ENCODE measurements around the gene SMIM30.
"Not testable (repeated sequence)": the region's sequence is repeated elsewhere in the genome, so short reads cannot be mapped to it uniquely, and the experiment has no call there.

SMIM30 gene, protein sequence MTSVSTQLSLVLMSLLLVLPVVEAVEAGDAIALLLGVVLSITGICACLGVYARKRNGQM

DNA sequence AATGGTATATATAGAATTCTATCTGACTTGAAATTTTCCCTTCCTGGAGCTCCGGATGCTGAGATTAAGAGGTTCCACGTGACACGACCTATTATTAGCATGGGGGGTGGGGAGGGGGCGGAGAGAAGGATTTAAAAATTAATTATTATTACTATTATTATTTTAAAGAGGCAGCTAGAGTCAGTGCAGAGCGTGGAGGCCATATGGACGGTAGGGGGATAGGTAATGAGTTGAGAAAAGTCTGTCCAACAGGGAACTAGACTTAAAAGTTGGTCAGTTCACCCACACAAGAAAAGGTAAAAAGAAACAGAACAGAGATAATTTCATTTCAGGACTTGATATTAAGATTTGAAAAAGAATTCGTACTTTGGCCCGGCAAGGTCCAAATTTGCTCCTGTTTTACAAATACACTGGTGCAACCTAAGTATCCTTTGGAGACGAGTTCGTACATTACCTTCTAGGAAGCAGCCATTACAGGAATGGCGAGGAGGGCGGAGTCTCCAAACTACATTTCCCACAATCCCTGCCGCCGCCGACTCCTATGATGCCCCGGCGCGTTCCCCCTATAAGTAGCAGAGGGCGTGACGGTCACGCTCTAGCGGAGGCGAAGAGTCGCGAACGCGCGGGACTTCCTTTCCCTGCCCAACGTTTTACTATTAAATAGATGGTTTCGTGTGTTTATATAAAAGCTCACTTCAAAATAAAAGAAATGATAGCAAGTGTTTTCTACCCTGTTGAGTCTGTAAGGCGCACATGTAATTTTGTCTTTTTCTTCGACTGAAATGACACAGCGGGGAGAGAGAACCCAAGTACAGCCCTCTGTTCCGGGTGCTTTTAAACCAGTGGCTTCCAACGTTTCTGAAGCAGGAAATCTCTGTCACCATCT is at the start of gene SMIM30:
Gene SMIM30 (minus strand): TSS at position 481 of the 886 bp plus-strand sequence. CDS start 976 bp downstream, outside the sequence.
- peak; percentile 95 for DNase-seq

DNA sequence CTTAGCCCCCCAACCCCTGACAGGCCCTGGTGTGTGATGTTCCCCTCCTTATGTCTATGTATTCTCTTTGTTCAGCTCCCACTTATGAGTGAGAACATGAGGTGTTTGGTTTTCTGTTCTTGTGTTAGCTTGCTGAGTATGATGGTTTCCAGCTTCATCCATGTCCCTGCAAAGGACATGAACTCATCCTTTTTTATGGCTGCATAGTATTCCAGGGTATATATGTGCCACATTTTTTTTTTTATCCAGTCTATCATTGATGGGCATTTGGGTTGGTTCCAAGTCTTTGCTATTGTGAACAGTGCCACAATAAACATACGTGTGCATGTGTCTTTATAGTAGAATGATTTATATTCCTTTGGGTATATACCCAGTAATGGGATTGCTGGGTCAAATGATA is 47.8 kb upstream of the SMIM30 start:
- not testable (repeated sequence) for DNase-seq

DNA sequence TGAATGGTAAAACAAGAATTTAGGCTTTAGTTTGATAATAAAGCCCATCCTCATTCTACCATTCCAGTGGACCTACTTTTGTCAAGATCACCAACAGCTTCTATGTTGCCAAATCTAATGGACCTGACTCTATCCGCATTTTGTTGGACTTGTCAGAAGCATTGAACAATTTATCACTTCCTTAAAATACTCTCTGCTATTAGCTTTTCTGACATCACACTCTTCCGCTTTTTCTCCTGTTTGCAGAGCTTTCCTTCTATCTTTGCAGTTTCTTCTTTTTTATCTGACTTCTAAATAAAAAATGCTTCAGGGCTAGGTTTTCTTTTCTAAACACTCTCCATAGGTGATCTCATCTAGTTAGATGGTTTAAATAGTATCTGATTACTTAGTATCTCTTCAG is 42.7 kb upstream of the SMIM30 start:
- no peak for DNase-seq

DNA sequence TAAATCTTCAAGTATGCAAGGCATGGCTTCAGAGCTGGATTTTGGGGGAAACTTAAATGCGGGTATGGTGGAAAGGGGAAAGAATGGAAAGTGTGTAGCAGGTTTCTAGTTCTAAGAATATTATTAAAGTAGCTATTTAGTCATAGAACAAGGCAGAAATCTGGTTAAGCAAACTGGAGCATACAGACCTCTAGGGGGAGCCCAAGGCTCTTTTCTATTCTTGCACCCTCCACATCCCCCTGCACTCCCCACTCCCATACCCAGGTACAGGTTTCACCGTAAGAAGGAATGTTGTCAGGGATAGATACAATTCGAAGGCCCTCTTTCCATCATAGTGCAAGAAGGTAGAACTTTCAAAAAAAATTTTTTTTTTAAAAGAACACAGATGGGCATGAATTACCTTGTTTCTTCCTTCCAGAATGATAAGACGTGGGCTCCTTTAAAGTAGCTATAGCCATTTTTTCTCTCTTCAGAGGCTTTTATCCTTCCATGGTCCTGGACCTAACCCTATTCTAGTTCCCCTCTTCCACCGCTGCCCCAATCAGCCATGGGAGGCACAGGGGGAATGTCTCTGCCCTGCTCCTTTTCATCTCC is 41.5 kb upstream of the SMIM30 start:
- peak; percentile 66 for DNase-seq

DNA sequence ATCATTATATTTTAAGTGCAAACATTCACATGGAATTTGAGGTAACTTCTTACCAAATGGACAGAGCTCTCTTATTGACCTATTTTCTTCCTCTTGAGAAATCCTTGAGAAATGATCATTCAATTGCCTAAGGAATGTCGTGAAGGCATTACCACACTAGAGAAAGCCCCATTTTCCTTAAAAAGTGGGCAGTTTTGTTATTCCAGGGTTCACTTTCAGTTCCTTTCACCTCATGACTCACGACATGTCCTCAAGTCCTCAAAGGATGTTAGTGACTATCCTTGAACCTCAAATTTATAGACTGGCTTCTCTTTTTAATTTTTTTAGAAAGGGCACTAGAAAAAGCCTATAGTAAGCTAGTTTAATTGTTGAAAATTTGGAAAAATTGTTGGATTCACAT is 40.4 kb upstream of the SMIM30 start:
- DNase-seq = no peak

DNA sequence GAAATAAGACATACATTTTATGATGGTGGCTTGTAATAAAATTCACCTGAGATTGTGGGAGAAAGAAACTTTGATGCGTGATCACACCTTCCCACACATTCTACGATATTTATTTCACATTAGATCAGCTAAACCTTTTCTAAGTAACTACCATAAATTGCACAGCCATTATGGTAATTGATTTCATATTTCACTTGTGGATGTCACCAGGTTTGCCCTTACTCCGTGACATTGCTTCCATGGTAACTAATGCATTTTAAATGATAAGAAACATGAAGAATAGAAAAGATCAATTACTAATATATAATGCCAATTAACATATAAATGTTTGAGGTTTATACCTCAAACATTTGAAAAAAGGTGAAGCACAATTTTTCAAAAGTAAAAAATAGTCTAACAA is 35.8 kb upstream of the SMIM30 start:
- no peak for DNase-seq

DNA sequence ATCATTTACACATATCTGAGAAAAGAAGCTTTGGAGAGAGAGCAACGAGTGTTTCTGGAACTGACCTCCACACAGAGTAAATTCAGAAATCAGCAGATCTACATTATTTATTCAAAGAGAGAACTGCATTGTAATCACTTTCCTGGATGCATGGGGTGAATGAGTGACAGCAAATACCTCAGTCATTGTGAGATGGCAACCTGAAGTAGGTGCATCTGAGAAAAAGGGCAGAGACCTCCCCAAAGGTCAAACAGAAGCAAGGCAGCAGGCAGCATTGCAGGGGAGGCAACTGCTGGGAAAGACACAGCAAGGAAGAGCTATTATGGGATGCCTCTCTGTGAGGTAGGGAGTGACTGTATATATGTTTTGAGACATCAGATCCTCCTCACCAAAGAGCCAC is 26.5 kb upstream of the SMIM30 start:
- DNase-seq = no peak

DNA sequence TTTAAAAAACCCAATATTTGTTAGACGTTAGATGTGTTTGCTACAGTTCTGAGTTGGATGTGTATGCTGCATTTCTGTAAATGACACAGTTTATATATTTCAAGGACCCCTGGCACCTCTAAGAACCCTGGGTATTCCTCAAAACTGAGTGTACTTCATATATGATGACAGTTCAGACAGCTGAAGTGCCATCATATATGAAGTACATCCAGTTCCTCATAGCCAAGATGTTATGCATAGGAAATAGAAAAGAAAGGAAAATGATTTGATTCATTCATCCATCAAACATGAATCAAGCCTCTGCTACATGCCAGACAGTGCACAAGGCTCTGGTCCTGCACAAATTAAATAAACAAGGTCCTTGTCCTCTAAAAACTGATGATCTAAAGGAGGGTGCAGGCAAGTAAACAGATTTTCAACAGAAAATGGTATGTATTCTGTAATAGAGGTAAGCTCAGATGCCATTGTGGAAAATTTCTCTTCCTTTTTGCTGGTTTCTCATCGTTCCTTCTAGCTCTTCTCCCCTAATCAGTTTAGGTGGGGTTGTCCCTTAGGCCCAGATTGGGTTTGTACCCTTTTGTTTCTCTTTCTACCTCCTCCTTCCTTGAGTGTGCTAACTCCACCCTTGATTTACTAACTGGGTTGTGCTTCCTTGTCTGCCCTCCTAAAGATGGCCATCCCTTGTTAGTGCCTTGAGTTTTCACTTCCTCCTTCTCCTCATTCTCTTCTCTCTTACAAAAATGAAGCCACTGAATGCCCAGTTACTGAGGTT is 25.3 kb upstream of the SMIM30 start:
- no peak for DNase-seq

DNA sequence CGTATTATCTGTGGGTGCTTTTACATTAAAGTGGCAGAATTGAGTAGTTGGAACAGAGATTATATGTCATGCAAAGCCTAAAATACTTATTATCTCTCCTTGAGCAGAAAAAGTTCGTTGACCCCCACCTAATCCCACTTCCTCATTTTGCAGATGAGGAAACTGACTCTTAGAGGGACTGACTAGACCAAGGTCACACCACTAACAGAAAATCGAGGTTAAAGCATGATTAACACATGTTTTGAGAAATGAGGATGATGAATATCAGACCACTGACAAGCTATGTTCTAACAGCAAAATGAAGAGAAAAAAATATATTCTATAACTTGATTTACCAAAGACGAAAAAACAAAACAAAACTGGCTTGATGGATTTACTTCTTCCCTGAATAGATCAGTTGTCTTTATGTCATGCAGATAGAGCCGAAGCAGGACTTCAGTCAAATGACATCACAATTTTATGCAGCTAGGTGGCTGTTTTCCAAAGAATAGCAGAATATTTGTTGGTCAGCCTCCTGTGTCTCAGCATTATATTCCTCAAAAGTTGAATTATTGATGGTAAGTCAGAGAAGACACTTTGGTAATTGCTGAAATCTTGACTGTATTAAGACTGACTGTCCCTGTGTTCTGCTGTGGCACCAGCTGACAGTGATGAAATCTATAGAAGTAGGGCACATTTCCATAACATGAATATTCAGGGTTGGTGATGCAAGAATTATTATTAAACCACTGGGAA is 24.2 kb upstream of the SMIM30 start:
- DNase-seq = no peak

DNA sequence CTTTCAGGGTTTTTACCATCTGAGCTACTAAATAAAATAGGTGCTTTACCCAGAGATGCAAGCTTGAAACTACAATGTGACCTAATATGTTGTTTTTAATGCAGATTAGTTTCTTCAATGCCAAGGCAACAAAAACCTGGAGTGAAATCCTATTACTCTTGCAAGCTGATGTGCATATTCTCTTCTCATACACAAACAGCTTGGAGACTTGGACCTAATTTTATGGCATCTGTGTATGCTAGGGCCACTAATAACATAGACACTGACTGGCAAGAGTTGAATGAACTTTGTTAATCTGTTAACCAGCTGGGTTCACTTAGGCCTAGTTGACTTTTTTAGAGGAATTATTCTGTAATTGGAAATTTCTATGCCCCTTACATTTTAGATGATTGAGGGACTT is 23.4 kb upstream of the SMIM30 start:
- no peak for DNase-seq

DNA sequence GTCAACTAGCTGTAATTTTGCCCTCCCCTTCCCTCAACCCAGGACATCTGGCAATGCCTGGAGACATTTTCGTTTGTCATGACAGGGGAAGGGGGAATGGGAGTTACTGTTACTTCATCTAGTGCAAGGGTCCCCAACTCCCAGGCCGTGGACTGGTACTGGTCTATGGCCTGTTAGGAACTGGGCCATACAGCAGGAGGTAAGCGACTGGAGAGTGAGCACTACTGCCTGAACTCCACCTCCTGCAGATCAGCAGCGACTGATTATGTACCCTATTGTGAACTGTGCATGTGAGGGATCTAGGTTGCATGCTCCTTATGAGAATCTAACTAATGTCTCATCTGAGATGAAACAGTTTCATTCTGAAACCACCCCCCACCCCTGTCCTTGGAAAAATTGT is 22.6 kb upstream of the SMIM30 start:
- DNase-seq = no peak

DNA sequence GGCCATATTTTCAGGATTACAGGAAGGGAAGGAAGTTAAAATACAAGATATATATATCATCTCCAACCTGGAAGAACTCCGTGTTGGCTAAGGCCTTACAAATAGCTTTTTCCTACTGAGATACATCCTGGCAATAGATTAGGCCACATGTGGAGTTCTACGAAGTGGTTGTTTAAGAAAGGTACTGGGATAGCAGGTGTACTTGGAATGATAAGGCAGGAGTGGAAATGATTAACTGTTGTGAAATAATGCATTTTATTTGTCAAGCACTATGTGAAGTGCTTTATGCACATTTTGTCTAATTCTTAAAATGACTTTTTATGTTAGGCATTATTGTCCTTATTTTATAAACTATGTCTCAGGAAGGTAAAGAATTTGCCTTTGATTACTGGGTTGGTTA is 18.9 kb upstream of the SMIM30 start:
- no peak for DNase-seq

DNA sequence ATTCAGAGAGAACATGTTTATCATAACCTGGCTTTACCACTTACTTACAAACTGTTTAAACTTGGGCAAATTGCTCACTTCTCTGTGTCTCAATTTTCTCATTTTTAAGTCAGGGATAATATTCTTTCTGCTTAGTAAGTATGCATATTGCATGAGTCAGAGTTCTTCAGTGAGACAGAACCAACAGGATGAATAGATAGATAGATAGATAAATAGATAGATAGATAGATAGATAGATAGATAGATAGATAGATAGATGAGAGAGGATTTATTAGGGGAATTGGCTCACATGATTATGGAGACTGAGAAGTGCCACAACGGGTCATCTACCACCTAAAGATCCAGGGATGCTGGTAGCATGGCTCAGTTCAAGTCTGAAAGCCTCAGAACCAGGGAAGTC is 15.7 kb upstream of the SMIM30 start:
- DNase-seq = no peak

DNA sequence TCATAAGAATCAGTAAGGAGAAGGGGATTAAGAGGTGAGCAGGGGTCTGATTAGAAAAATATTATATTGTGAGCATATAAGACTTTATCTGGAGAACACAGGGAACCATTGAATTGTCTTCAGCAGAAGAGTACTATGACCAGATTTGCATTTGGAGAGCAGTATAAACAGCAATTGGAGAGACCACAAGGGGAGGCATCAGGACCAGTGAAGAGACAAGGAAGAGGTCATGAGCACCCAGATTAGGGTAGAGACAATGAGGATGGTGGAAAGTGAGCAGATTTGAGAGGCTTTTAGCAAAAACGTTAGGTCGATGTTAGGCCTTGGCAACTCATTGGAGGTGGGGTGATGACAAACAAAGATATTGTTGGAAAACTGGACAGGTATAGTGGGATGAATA is 13.0 kb upstream of the SMIM30 start:
- no peak for DNase-seq

DNA sequence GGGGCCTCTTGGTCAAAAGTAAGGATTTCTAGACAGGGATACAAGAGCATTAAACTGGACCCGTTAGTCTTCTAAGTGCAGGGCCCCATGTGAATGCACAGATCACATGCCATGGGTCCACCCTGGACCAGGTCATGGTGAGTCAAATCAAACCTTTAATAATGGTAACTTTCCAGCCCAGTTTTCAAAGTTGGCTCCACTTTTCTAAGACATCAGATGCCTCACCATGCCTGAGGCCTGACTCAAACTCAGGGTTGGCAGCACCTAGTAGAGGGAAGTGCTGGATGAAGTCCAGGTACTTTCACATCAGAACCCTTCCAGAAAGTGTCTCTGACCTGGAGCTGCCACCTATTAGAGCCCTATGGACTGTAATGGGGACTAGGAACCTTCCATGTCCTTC is 9.7 kb upstream of the SMIM30 start:
- no peak for DNase-seq

DNA sequence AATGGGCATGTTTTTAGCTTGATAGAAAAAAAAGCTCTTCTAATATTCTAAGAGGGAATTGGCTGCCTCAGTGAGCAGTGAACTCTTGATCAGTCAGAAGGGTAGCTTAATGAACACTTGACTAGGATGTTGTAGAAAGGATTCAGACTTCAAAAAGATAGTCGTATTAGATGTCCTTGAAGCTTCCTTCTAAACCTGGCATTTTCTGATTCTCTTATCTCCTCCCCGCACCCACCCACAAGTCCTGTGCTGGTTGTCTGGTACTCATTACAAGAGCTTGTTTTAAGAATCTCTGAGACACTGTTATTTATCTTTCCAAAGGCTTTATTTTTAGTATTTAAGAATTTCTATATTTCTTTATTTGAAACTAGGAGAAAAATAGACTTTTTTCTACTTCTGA is 7.4 kb upstream of the SMIM30 start:
- no peak for DNase-seq

DNA sequence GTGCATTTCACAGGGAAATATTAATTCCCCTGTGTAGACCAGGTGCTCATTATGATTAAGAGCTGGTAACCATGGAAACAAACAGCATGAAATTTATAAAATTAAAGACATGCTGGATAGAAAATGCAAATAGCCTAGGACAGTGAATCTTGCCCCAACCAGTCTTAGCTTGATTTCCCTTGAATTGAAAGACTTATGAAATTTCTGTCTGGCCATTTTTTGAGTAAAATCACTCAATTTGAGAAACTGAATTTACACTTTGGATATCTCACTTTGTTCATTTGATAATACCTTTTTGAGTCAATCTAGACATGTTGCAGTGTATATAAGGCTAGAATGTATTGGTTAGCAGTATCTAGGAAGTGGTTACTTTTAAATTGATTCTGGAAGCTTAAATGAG is 4.4 kb upstream of the SMIM30 start:
- no peak for DNase-seq

DNA sequence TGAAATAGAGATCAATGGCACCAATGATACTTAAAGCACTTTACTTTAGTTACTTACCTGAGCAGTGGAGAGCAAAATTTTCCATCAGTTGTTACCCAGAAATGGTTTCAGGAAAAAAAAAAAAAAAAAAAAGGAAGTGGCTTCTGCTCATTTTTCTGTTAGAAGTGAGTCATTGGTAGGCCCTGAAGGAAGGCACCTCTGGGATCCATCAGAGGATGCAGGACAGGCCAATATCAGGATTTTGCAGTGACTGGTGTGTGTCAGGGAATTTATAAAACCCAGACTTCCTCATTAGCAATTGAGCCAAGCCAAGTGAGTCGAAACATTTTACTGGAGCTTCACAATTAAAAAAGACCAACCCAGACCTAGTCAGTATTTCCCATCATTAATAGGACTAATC is 2.3 kb upstream of the SMIM30 start:
- no peak for DNase-seq

DNA sequence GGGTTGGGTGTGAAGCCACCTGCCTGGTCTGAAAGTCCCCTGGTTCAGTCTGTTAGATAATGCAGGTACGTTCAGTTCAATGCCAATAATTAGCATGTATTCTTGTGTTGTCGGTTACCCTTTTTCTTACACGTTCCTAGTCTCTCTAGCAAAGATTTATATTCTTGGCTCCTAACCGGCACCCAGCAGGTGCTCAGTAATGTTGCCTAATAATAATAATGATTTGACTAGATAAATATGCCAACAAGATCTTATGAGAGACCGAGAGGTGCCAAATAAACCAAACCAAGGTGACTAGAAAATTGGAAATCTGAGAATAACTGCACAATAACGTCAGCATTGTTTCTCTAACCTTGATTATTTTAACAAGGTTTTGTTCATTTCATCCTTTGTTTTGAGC is 1.1 kb upstream of the SMIM30 start:
- DNase-seq = no peak

DNA sequence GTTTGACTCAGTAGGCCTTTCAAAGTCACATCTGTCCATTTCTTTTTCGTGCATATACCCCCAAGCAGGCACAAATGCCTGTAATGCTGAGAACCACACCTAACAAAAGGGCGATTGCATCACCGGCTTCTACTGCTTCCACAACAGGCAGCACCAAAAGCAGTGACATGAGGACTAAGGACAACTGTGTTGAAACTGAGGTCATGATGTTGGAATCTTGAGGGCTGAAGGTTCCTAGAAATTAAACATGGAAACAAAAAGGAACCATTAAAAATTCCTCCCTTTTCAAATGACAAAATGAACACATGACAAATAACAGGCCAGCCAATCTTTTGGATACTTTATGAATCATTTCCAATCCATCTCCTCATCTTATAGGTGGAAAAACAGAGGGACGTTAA is 980 bp downstream of the SMIM30 start:
- DNase-seq = not testable (repeated sequence)

DNA sequence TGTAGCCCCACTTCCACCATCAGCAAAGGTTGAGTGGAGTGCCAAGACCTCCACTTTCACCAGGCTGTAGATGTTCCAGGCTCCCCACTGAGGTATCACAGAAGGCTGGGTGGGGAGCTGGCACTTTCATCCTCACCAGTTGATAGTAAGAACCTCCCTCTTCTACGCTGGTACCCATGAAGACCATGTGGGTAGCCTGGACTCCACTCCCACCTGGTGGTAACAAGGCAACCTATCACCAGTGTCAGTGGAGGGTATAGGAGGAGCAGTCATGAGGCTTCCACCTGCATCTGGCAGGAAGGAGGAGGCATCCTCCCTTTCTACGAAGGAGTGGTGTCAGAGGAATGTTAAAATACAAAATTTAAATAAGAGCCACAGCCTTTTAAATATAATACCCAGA is 4.4 kb downstream of the SMIM30 start:
- DNase-seq = no peak

DNA sequence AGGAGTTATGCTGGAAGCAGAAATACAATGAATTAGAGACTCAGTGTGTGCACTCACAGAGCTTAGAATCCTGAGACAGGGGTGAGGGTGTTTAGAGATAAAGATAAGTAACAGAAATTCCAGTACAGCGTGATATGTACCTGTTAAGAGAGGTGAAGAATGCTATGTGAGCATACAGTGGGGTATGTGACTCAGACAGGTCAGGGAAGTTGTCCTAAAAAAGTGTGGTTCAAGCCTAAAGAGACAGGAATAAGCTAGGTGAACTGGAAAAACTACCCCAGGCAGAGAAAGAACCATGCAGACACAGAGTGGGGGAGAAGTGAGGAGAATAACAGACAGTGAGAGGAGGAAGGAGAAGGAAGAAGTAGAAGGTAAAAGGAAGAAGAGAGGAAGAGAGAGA is 8.6 kb downstream of the SMIM30 start:
- DNase-seq = no peak

DNA sequence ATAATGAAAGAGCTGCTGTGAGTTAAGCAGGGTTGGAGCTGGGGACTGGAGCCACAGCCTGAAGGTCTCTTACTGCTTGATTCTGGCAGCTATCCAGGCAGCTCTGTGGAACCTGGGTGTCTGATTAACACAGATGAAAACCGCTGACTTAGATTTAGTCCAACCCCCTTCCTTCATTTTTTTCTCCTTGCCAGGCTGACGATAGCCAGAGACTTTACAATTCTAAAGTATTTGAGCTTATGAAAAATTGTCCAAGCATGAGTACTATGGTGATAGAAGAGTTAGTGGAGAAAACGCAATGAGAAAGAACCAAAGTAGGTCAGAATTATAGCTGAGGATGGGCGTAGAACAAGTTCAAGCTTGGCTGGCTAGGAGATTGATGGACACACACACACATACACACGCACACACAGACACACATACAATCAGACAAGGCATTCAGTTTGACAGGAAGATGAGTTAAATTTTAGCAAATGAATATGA is 18.2 kb downstream of the SMIM30 start:
- DNase-seq = no peak
